ENCODE data around the gene PPP2R5C.

- no peak for TF ChIP-seq CTCF (IDR thresholded peaks at IDR 0.05)
- no peak for TF ChIP-seq POLR2A (IDR thresholded peaks at IDR 0.05)
Measured at GRCh38 chr14:101820283-101820798, 58.8 kb downstream of the PPP2R5C start.

Data from uterus (tissue), 2 donors.